Esophagus squamous epithelium (tissue), 5 donors: ENCODE measurements around the gene SPATA31D1. TPM values are rescaled to one million over a fixed set of nuclear protein-coding genes. Genes with fewer than 3 reads are reported as not detected.

Source experiments
- DNase-seq: peaks from one replicate; lab custom pipeline; 2025; lab: John Stamatoyannopoulos, UW
- H3K27ac ChIP-seq, 4 donors: fragments of 200-600 bp; sonication (generic); one replicate each; pipeline ENCODE4 v1.5.1; 2016 to 2019; ENCODE audit warnings: mild to moderate bottlenecking in 1 of 4
- H3K27me3 ChIP-seq, 4 donors: fragments of 200-600 bp; sonication (generic); 1 replicate in 3 of 4; 2 replicates in 1 of 4; pipeline versions ENCODE4 v1.5.1 to v1.6.0; 2017 to 2021; ENCODE audit warnings: antibody characterized with exemption in 1 of 4
- H3K36me3 ChIP-seq, 3 donors: fragments of 200-600 bp; sonication (generic); one replicate each; pipeline ENCODE4 v1.5.1; 2016 to 2019
- H3K4me1 ChIP-seq, 3 donors: fragments of 200-600 bp; sonication (generic); one replicate each; pipeline ENCODE4 v1.5.1; 2017 to 2019
- H3K4me3 ChIP-seq, 4 donors: fragments of 200-600 bp; sonication (generic); 1 replicate in 3 of 4; 2 replicates in 1 of 4; pipeline ENCODE4 v1.5.1; 2016 to 2019; ENCODE audit warnings: mild to moderate bottlenecking in 2 of 4, moderate library complexity in 1 of 4
- H3K9me3 ChIP-seq, 3 donors: fragments of 200-600 bp; sonication (generic); one replicate each; pipeline ENCODE4 v1.5.1; 2016 to 2019
- CTCF ChIP-seq, 6 experiments: fragments of 450-650 bp in 4 of 6; fragments of 200-600 bp in 2 of 6; sonication (generic) in 2 of 6; IDR thresholded peaks; one replicate each; pipeline ENCODE4 v1.5.1; 2016 to 2019; ENCODE audit warnings: antibody characterized with exemption in 6 of 6, mild to moderate bottlenecking in 4 of 6, moderate library complexity in 4 of 6
- POLR2A ChIP-seq, 4 donors: fragments of 450-650 bp; IDR thresholded peaks; one replicate each; pipeline ENCODE4 v1.6.1; 2017; ENCODE audit warnings: antibody characterized with exemption in 4 of 4, mild to moderate bottlenecking in 4 of 4, moderate library complexity in 3 of 4
- WGBS, 2 donors: methylation state at CpG; one replicate each; pipeline ENCODE4 v1.1.5; 2018; 5-methylcytosine and 5-hydroxymethylcytosine counted together
- intact Hi-C: fragments of 100-400 bp; cut with DNase I; formaldehyde crosslinking; loops from one replicate; pipeline ENCODE4 v1.15.0; 2022
- total RNA-seq, 4 donors: library from RNA; depleted of rRNA; stranded (reverse); fragments of >200 nt; gene quantifications; one replicate each; pipeline ENCODE4 v1.1.0, GENCODE V29; 2016
- donor health status: DM: yes; HTN: yes; CAD: no.

The SPATA31D1 gene
- total RNA-seq, 4 donors from 2014 or later, result not detected

- Histone ChIP-seq H3K27me3 (no peaks in the 10 kb centered on the region), H3K9me3 (peaks cover 0 to 7% (median 0%) of the 10 kb centered on the region in 3 donors), H3K4me3 (no peak overlapping the region), H3K4me1 (no peaks in the 10 kb centered on the region), H3K36me3 (no peaks in the 10 kb centered on the region), H3K27ac (no peak overlapping the region)
- TF ChIP-seq CTCF (IDR thresholded peaks at IDR 0.05) (no peak), POLR2A (IDR thresholded peaks at IDR 0.05) (no peak)
- 93 to 97% methylated on average over 1 of the region's 1 CpG for WGBS, 2 donors
- no peak for DNase-seq
- intact Hi-C loops, result no loop called here
Observed at GRCh38 chr9:82012276-82012675, 23.7 kb downstream of the SPATA31D1 start.

- intact Hi-C loops, result no loop called here
- Histone ChIP-seq H3K36me3 (no peaks in the 10 kb centered on the region), H3K4me3 (no peak overlapping the region), H3K4me1 (peaks cover 0 to 14% (median 0%) of the 10 kb centered on the region in 3 donors), H3K27me3 (no peaks in the 10 kb centered on the region), H3K27ac (no peak overlapping the region), H3K9me3 (peaks cover 0 to under 1% (median 0%) of the 10 kb centered on the region in 3 donors)
- no peak for TF ChIP-seq POLR2A (IDR thresholded peaks at IDR 0.05)
- no peak for TF ChIP-seq CTCF (IDR thresholded peaks at IDR 0.05)
- DNase-seq, result no peak
Observed at GRCh38 chr9:82020331-82020730, 31.8 kb downstream of the SPATA31D1 start.

- DNase-seq, result no peak
- TF ChIP-seq POLR2A (IDR thresholded peaks at IDR 0.05) (no peak), CTCF (IDR thresholded peaks at IDR 0.05) (no peak)
- Histone ChIP-seq H3K4me3 (no peak overlapping the region), H3K4me1 (peaks cover 0 to 14% (median 0%) of the 10 kb centered on the region in 3 donors), H3K27me3 (no peaks in the 10 kb centered on the region), H3K36me3 (no peaks in the 10 kb centered on the region), H3K27ac (peak overlapping the region in 2 of 4 donors; percentile 9 to 24), H3K9me3 (no peaks in the 10 kb centered on the region)
- intact Hi-C loops, result no loop called here
Observed at GRCh38 chr9:82021198-82021597, 32.6 kb downstream of the SPATA31D1 start.

GRCh38 chr9:82022121-82022520 is 33.5 kb downstream of the SPATA31D1 start:
- no peak for DNase-seq
- WGBS, 2 donors, result 56 to 60% methylated on average over 2 of the region's 2 CpGs
- intact Hi-C loops, result no loop called here
- Histone ChIP-seq H3K4me1 (peaks cover 0 to 14% (median 0%) of the 10 kb centered on the region in 3 donors), H3K27me3 (no peaks in the 10 kb centered on the region), H3K9me3 (no peaks in the 10 kb centered on the region), H3K36me3 (no peaks in the 10 kb centered on the region), H3K27ac (no peak overlapping the region), H3K4me3 (no peak overlapping the region)
- no peak for TF ChIP-seq POLR2A (IDR thresholded peaks at IDR 0.05)
- no peak for TF ChIP-seq CTCF (IDR thresholded peaks at IDR 0.05)

- no peaks in the 10 kb centered on the region for H3K9me3 ChIP-seq
- H3K27me3 ChIP-seq, result no peaks in the 10 kb centered on the region
- H3K4me3 ChIP-seq, result no peak overlapping the region
- H3K27ac ChIP-seq, result no peak overlapping the region
- no peak for DNase-seq
- WGBS, 2 donors, result 85 to 86% methylated on average over 1 of the region's 1 CpG
- H3K4me1 ChIP-seq, result peaks cover 0 to 14% (median 0%) of the 10 kb centered on the region in 3 donors
- no peak for TF ChIP-seq CTCF (IDR thresholded peaks at IDR 0.05)
- TF ChIP-seq POLR2A (IDR thresholded peaks at IDR 0.05), result no peak
- no peaks in the 10 kb centered on the region for H3K36me3 ChIP-seq
- intact Hi-C loops, result no loop called here
Observed at GRCh38 chr9:82024908-82025307, 36.3 kb downstream of the SPATA31D1 start.
